Kidney glomerular epithelial cell (primary cell): ENCODE data around the gene PTX4.

Experiments
- DNase-seq: peaks from one replicate; lab custom pipeline; 2025; lab: John Stamatoyannopoulos, UW

Gene PTX4

GRCh38 chr16:1488619-1489018 lies at the start of gene PTX4:
PTX4 (minus strand) TSS chr16:1488944; CDS start chr16:1488909, 35 bp downstream.
- no peak for DNase-seq

GRCh38 chr16:1537763-1538289 lies 49.1 kb upstream of the PTX4 start:
- DNase-seq, result no peak

DNA sequence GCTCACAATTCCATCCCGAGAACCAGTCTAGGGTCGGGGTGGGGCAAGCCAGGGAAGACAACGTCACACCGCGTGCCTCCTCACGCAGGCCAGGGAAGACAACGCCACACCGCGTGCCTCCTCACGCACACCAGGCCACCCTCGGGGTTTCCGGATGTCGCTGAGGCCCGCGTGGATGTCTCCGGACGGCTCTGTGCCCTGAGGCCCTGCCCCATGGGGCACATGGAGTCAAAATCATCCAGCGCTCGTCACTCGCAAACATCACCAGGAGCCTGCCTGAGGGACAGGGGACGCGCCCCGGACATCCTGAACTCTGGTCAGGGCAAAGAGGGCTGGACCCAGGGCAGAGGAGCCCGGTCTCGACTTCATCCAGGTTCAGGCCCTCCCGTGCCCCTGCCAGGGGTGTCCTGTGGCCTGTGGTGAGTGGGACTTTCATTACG lies 48.4 kb upstream of the PTX4 start:
- DNase-seq, result no peak

DNA sequence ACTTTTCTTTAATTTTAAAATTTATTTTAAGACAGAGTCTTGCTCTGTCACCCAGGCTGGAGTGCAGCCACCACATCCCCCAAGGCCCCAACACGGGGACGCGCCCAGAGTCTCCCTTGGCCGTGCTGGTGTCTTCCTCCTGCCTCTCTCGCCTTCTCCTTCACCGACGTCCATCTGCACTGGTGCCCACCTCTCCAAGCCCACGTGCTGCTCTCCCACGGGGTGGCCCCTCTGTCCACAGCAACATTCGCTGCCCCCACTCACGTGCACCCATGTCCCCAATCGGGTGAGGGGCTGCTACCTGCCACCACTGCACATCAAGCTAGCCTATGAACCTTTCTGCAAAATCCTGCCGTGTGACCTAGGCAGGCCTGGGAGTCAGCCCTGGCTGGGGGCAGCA lies 47.9 kb upstream of the PTX4 start:
- DNase-seq, result no peak

- no peak for DNase-seq
These were observed 46.9 kb upstream of the PTX4 start for GRCh38 chr16:1535391-1536291.

DNA sequence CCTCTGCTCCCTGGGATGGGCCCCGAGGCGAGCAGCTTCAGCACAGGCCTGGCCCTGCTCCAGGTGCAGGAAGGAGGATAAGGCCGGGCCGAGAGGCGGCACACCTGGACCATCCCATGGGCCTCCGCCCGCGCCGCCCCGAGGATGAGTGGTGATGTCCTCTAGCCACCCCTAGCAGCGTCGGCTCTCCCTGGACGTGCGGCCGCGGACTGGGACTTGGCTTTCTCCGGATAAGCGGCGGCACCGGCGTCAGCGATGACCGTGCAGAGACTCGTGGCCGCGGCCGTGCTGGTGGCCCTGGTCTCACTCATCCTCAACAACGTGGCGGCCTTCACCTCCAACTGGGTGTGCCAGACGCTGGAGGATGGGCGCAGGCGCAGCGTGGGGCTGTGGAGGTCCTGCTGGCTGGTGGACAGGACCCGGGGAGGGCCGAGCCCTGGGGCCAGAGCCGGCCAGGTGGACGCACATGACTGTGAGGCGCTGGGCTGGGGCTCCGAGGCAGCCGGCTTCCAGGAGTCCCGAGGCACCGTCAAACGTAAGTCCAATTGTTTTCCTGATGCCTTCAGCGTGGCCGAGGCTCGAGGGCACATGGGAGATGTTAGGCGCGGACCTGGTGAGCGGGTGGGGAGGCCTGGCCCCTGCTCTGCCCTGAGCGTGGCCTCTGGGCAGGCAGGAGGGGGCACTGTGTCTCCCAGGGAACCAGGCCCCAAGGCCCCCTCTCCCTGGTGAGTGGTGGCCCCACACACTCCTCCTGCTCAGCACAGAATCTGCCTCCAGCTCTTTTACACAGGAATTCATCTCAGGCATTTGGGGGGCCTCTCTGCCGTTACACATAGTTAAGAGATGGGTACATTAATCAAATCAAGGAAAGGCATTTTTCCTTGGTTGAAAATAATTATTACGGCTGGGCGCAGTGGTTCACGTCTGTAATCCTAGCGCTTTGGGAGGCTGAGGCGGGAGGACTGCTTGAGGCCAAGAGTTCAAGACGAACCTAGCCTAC lies 45.6 kb upstream of the PTX4 start:
- DNase-seq, result no peak

GRCh38 chr16:1533443-1533951 lies 44.8 kb upstream of the PTX4 start, which contains the start of gene TMEM204:
TMEM204 (plus strand) TSS chr16:1533666; CDS start chr16:1534276, 610 bp downstream.
- DNase-seq, result no peak

DNA sequence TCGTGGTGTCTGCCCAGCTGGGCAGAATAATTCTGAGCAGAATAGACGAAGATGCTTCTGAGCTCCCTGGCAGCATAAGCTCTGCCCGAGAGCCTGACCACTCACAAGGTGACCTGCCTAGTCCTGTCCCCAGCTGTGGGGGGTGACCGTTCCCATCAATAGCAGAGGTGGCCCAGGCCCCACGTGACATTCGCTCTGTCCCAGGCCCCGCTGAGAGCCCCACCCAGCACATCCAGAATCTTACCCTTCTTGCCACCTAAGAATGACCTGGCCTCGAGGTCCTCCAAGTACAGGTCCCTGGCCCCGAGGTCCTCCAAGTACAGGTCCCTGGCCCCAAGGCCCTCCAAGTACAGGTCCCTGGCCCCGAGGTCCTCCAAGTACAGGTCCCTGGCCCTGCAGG lies 44.0 kb upstream of the PTX4 start:
- DNase-seq, result no peak

- no peak for DNase-seq
These were observed 43.5 kb upstream of the PTX4 start for GRCh38 chr16:1532081-1532760.

- no peak for DNase-seq
These were observed 42.8 kb upstream of the PTX4 start for GRCh38 chr16:1531638-1531910.

- no peak for DNase-seq
These were observed 42.3 kb upstream of the PTX4 start for GRCh38 chr16:1530883-1531637.

GRCh38 chr16:1530349-1530882 lies 41.7 kb upstream of the PTX4 start:
- DNase-seq, result no peak

DNA sequence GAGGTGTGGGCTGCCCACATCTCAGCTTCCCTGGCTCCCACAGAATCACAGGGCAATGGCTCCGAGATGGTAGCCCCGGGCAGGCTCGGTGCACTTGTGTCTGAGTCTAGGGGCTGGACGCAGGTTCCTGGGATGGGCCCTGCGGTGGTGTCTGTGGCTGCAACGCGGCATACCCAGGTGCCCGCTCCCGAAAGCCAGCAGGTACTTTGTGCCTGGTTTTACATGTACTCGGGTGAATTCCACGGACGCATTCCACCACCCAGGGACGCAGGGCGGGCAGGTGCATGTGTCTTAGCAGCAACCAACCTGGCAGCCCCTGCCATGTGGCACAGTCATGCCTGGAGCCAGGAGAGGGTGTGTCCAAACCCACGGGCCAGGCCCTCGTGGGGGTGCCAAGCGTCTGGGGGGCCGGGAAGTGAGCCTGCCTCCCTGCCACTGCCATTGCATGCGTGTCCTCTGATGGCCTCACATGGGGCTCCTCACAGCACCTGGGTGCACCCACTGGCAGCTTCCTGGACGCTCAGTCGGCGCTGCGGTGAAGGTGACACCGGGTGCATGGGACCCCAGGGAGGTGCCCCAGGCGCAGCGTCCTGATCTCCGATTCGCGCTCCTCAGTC lies 40.3 kb upstream of the PTX4 start:
- no peak for DNase-seq

DNA sequence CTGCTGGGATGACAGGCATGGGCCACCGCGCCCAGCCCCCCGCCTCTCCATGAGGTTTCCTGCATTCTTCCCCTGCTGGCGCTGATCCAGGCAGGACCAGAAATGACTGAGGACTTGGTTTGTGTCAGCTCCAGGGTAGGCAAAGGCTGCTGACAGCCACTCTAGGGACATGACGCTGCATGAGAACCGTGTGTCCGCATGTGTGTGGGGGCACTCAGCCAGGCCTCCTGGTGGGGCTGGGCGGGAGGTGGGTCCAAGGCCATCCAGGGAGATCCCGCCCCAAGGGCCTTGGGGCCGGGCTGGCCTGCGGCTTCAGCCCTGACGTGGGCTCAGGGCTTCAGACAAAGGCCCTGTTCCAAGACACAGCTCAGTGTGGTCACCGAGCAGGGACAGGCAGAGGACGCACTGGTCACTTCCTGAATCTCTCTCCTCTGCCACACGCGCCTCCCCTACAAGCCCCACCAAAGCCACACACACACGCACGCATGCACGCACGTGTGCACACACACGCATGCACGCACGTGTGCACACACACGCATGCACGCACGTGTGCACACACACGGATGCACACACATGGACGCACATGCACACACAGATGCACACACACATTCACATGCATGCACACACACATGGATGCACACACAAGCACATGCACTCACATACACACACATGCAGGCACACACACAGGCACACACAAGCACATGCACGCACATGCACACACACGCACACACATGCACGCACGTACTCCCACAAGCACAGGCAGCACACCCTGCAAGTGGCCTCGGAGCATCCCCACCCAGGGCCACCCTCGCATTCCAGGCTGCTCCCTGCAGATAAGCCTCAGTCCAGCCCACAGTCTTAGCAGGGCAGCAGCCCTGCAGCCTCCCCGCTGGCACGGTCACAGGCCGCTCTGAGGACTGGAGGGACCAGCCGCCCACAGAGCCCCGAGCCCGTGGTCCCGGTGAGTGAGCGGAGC lies 39.4 kb upstream of the PTX4 start:
- DNase-seq, result no peak

GRCh38 chr16:1526608-1527555 lies 38.1 kb upstream of the PTX4 start:
- DNase-seq, result no peak

GRCh38 chr16:1525871-1526607 lies 37.3 kb upstream of the PTX4 start:
- DNase-seq, result no peak

DNA sequence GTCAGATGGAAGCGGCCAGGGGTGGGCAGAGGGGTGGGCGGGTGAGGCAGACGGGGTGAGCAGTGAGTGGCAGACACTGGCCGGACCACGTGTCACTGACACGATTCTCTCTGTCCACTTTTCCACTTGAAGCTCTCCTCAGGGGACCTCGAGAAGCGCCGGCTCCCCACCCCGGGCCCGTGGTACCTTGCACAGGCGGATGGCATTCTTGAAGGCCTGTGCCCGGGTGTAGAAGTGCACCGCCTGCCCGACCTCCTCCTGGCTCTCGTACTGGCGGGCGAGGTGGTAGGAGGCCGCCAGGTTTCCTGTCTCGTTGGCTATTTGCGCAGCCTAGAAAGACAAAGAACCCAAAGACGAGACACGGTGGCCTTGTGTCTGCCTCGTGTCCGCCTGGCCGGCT lies 35.6 kb upstream of the PTX4 start:
- no peak for DNase-seq
